SK-N-SH (cell line): Measurements from ENCODE around the gene ACACB. TPM values are rescaled to one million over a fixed set of nuclear protein-coding genes. Genes with fewer than 3 reads are reported as not detected.

Experiments
- CTCF ChIA-PET: fragments of 300-600, 350-600 bp; formaldehyde crosslinking; extraction: SDS; loops from one replicate; lab custom pipeline; 2021; lab: Yijun Ruan, JAX
- POLR2A ChIA-PET: fragments of 350-600 bp; sonication (Branson Sonifier 250); formaldehyde crosslinking; extraction: SDS; loops from one replicate; lab custom pipeline; 2020; ENCODE audit warnings: antibody characterized with exemption, inconsistent platforms; lab: Yijun Ruan, JAX
- DNase-seq: peaks from one replicate; pipeline ENCODE4 v3.0.0; 2012
- H2AFZ ChIP-seq: fragments of 200-600 bp; sonication (generic); 2 replicates; pipeline ENCODE4 v1.8.1; 2016; ENCODE audit warnings: antibody characterized with exemption, mild to moderate bottlenecking, low read depth
- H3F3A ChIP-seq: fragments of 200-600 bp; sonication (generic); replicated peaks from 2 replicates; pipeline ENCODE3; 2016; ENCODE audit warnings: antibody characterized with exemption, mild to moderate bottlenecking; ENCODE audit not compliant: insufficient read depth
- H3K27ac ChIP-seq, 2 experiments: fragments of 200-500 bp in 1 of 2; fragments of 200-600 bp in 1 of 2; sonication (Bioruptor generic) in 1 of 2; sonication (generic), shearing (Covaris generic) in 1 of 2; 2 replicates each; pipeline versions ENCODE4 v1.5.1 to v1.6.1; 2014 to 2016; ENCODE audit warnings: low read depth in 2 of 2, inconsistent platforms in 1 of 2, low read length in 1 of 2, mild to moderate bottlenecking in 1 of 2, mixed read lengths in 1 of 2
- H3K27me3 ChIP-seq: fragments of 200-600 bp; sonication (generic), shearing (Covaris generic); 2 replicates; pipeline ENCODE4 v1.6.1; 2016; ENCODE audit warnings: mixed run types; ENCODE audit not compliant: insufficient read depth
- H3K36me3 ChIP-seq, 2 experiments: fragments of 200-500 bp in 1 of 2; fragments of 200-600 bp in 1 of 2; sonication (Bioruptor generic) in 1 of 2; sonication (generic) in 1 of 2; replicated peaks in 1 of 2; 2 replicates each; pipeline versions ENCODE3 to v1.5.1; 2014 to 2016; ENCODE audit warnings: low read length in 1 of 2, mild to moderate bottlenecking in 1 of 2; ENCODE audit not compliant: insufficient read depth in 2 of 2, control insufficient read depth in 1 of 2
- H3K4me1 ChIP-seq, 2 experiments: fragments of 200-500 bp in 1 of 2; fragments of 200-600 bp in 1 of 2; sonication (Bioruptor generic) in 1 of 2; sonication (generic), shearing (Covaris generic) in 1 of 2; 2 replicates each; pipeline versions ENCODE4 v1.5.1 to v1.6.1; 2014 to 2016; ENCODE audit warnings: low read depth in 1 of 2, low read length in 1 of 2, mixed run types in 1 of 2; ENCODE audit not compliant: insufficient read depth in 2 of 2, control insufficient read depth in 1 of 2
- H3K4me2 ChIP-seq: fragments of 200-600 bp; sonication (generic), shearing (Covaris generic); 2 replicates; pipeline ENCODE4 v1.6.1; 2017; ENCODE audit warnings: mixed run types
- H3K4me3 ChIP-seq, 2 experiments: fragments of 200-500 bp in 1 of 2; fragments of 200-600 bp in 1 of 2; sonication (Bioruptor generic) in 1 of 2; sonication (generic), shearing (Covaris generic) in 1 of 2; 2 replicates each; pipeline versions ENCODE4 v1.5.1 to v1.8.1; 2014 to 2016; ENCODE audit warnings: low read depth in 2 of 2, inconsistent platforms in 1 of 2, low read length in 1 of 2, mild to moderate bottlenecking in 1 of 2, mixed read lengths in 1 of 2, moderate library complexity in 1 of 2
- H3K79me2 ChIP-seq: fragments of 200-600 bp; sonication (generic); 2 replicates; pipeline ENCODE4 v1.8.1; 2017; ENCODE audit warnings: mild to moderate bottlenecking; ENCODE audit not compliant: insufficient read depth
- H3K9ac ChIP-seq: fragments of 200-600 bp; sonication (generic); 2 replicates; pipeline ENCODE4 v1.6.1; 2017; ENCODE audit warnings: mixed run types
- H3K9me2 ChIP-seq: fragments of 200-600 bp; sonication (generic); 2 replicates; pipeline ENCODE4 v1.6.1; 2017; ENCODE audit warnings: mixed run types
- H3K9me3 ChIP-seq: fragments of 200-600 bp; sonication (generic); 2 replicates; pipeline ENCODE4 v1.6.1; 2017; ENCODE audit warnings: mixed run types, mild to moderate bottlenecking, moderate library complexity
- H4K20me1 ChIP-seq: fragments of 200-600 bp; sonication (generic); 2 replicates; pipeline ENCODE4 v1.6.1; 2017; ENCODE audit warnings: mild to moderate bottlenecking, mixed run types; ENCODE audit not compliant: insufficient read depth
- CHD2 ChIP-seq: fragments of 150-350 bp; IDR thresholded peaks from 2 replicates; pipeline ENCODE4 v1.6.1; 2018; ENCODE audit warnings: low read length; ENCODE audit not compliant: partially characterized antibody
- CTCF ChIP-seq: fragments of 200-600 bp; sonication (generic); IDR thresholded peaks from 2 replicates; pipeline ENCODE4 v1.6.1; 2017; ENCODE audit warnings: antibody characterized with exemption, mild to moderate bottlenecking, moderate library complexity
- ELF1 ChIP-seq: IDR thresholded peaks from 2 replicates; pipeline ENCODE4 v1.4.0; 2012
- EP300 ChIP-seq, 2 experiments: IDR thresholded peaks; 2 replicates each; pipeline versions ENCODE4 v1.4.0 to v1.6.1; 2012; ENCODE audit warnings: borderline replicate concordance in 1 of 2, low read depth in 1 of 2, low read length in 1 of 2
- EZH2phosphoT487 ChIP-seq: fragments of 200-600 bp; sonication (generic); IDR thresholded peaks from 2 replicates; pipeline ENCODE4 v1.6.1; 2017; ENCODE audit warnings: low read depth, mixed run types, mild to moderate bottlenecking, antibody characterized with exemption, moderate library complexity, borderline replicate concordance
- FOXJ3 ChIP-seq: sonication (generic); formaldehyde crosslinking; IDR thresholded peaks from 2 replicates; pipeline ENCODE4 v1.5.1; 2020; ENCODE audit warnings: mild to moderate bottlenecking, missing genetic modification reagents
- GATA2 ChIP-seq: sonication (generic); formaldehyde crosslinking; IDR thresholded peaks from 2 replicates; pipeline ENCODE4 v1.5.0; 2020; ENCODE audit warnings: mild to moderate bottlenecking, missing genetic modification reagents
- IRF3 ChIP-seq: fragments of 150-350 bp; IDR thresholded peaks from 2 replicates; pipeline ENCODE4 v1.6.1; 2016; ENCODE audit warnings: mild to moderate bottlenecking, low read depth, low read length
- MAX ChIP-seq: IDR thresholded peaks from 2 replicates; pipeline ENCODE4 v1.4.0; 2012; ENCODE audit warnings: low read depth
- MEF2A ChIP-seq: IDR thresholded peaks from 2 replicates; pipeline ENCODE4 v1.4.0; 2012; ENCODE audit warnings: low read depth, borderline replicate concordance
- MXI1 ChIP-seq: IDR thresholded peaks from 2 replicates; pipeline ENCODE4 v1.6.1; 2012; ENCODE audit warnings: mild to moderate bottlenecking, low read depth, low read length, improper control_type of control experiment
- NFIC ChIP-seq: IDR thresholded peaks from 2 replicates; pipeline ENCODE4 v1.4.0; 2012; ENCODE audit warnings: borderline replicate concordance
- PBX3 ChIP-seq: IDR thresholded peaks from 2 replicates; pipeline ENCODE4; 2012
- POLR2AphosphoS5 ChIP-seq: IDR thresholded peaks from 2 replicates; pipeline ENCODE4 v1.6.1; 2012; ENCODE audit warnings: low read depth, low read length
- RCOR1 ChIP-seq: fragments of 150-350 bp; IDR thresholded peaks from 2 replicates; pipeline ENCODE4 v1.6.1; 2017; ENCODE audit warnings: antibody characterized with exemption, low read length
- RFX5 ChIP-seq: IDR thresholded peaks from 2 replicates; pipeline ENCODE4 v1.6.1; 2012; ENCODE audit warnings: mild to moderate bottlenecking, improper control_type of control experiment, low read length
- TCF12 ChIP-seq: IDR thresholded peaks from 2 replicates; pipeline ENCODE4 v1.4.0; 2012
- USF2 ChIP-seq: fragments of 150-350 bp; IDR thresholded peaks from 2 replicates; pipeline ENCODE4 v1.6.1; 2017; ENCODE audit warnings: antibody characterized with exemption, low read length, low read depth, borderline replicate concordance
- YY1 ChIP-seq: IDR thresholded peaks from 2 replicates; pipeline ENCODE4 v1.4.0; 2012; ENCODE audit warnings: low read depth, mild to moderate bottlenecking
- WGBS: methylation state at CpG from one replicate; pipeline ENCODE4 v1.1.6; 2017; ENCODE audit warnings: low lambda C conversion rate; 5-methylcytosine and 5-hydroxymethylcytosine counted together
- polyA plus RNA-seq, 3 experiments: library from polyadenylated mRNA; depleted of rRNA; stranded (reverse); fragments of >200 nt; gene quantifications; 2 replicates each; pipeline ENCODE4 v1.2.3, GENCODE V29; 2012

Gene ACACB
- polyA plus RNA-seq, 1 of the 3 experiments (the other 2 are of a cell fraction), result 6.1 TPM

GRCh38 chr12:109169262-109169661 lies 52.9 kb downstream of the ACACB start:
- no peak overlapping the region for H3K9ac ChIP-seq
- H3K27me3 ChIP-seq, result no peaks in the 10 kb centered on the region
- POLR2A ChIA-PET, result no interaction called here
- no peaks in the 10 kb centered on the region for H3K9me2 ChIP-seq
- no peaks in the 10 kb centered on the region for H3K4me1 ChIP-seq
- CTCF ChIA-PET, result no interaction called here
- H3K79me2 ChIP-seq, result no peaks in the 10 kb centered on the region
- TF ChIP-seq MAX, result no peak
- TF ChIP-seq USF2, result no peak
- no peak for TF ChIP-seq CHD2
- no peak for TF ChIP-seq PBX3
- no peak for TF ChIP-seq RFX5
- no peak for TF ChIP-seq MEF2A
- no peak for TF ChIP-seq TCF12
- TF ChIP-seq CTCF, result no peak
- no peaks in the 10 kb centered on the region for H4K20me1 ChIP-seq
- H3K27ac ChIP-seq, result no peak overlapping the region
- H3F3A ChIP-seq, result no peaks in the 10 kb centered on the region
- H2AFZ ChIP-seq, result no peak overlapping the region
- no peak overlapping the region for H3K4me3 ChIP-seq
- no peaks in the 10 kb centered on the region for H3K9me3 ChIP-seq
- no peak for DNase-seq
- no peak overlapping the region for H3K4me2 ChIP-seq
- no CpG with 5 or more reads among the region's 3 CpGs for WGBS
- H3K36me3 ChIP-seq, result peaks cover 11 to 27% of the 10 kb centered on the region in 2 experiments

- H3F3A ChIP-seq, result no peaks in the 10 kb centered on the region
- H4K20me1 ChIP-seq, result no peaks in the 10 kb centered on the region
- DNase-seq, result no peak
- ChIA-PET CTCF (no interaction called here), POLR2A (no interaction called here)
- no peak overlapping the region for H3K4me3 ChIP-seq
- no peaks in the 10 kb centered on the region for H3K9me3 ChIP-seq
- WGBS, result 84% methylated on average over 6 of the region's 6 CpGs
- H3K27me3 ChIP-seq, result no peaks in the 10 kb centered on the region
- H3K36me3 ChIP-seq, result peaks cover 11 to 28% of the 10 kb centered on the region in 2 experiments
- H3K27ac ChIP-seq, result no peak overlapping the region
- H3K4me2 ChIP-seq, result no peak overlapping the region
- no peak overlapping the region for H2AFZ ChIP-seq
- no peak overlapping the region for H3K9ac ChIP-seq
- H3K4me1 ChIP-seq, result no peaks in the 10 kb centered on the region
- no peaks in the 10 kb centered on the region for H3K79me2 ChIP-seq
- H3K9me2 ChIP-seq, result no peaks in the 10 kb centered on the region
- TF ChIP-seq CHD2, result no peak
- TF ChIP-seq TCF12, result no peak
- TF ChIP-seq FOXJ3 (CRISPR knock-in tag), result no peak
- TF ChIP-seq USF2, result no peak
- no peak for TF ChIP-seq EZH2phosphoT487
- TF ChIP-seq IRF3, result no peak
- TF ChIP-seq EP300 (IDR thresholded peaks at IDR 0.05; ENCODE audit: borderline replicate concordance in 1 of 2, low read depth in 1 of 2, low read length in 1 of 2), result no peak
- no peak for TF ChIP-seq MXI1
- TF ChIP-seq GATA2 (CRISPR knock-in tag), result no peak
- TF ChIP-seq PBX3, result no peak
- TF ChIP-seq ELF1, result no peak
- no peak for TF ChIP-seq POLR2AphosphoS5
- TF ChIP-seq YY1, result no peak
- no peak for TF ChIP-seq NFIC
- no peak for TF ChIP-seq RCOR1
These were observed 53.3 kb downstream of the ACACB start for GRCh38 chr12:109169686-109170085.
